Central memory CD8-positive, alpha-beta T cell (primary cell): ENCODE data around the gene DMAP1.

Source experiments
- ATAC-seq: fragments of 150-1000 bp; cut with Tn5 transposase; replicated peaks from 2 replicates; pipeline ENCODE4 v1.10.0; 2022; ENCODE audit warnings: mild to moderate bottlenecking, moderate FRiP score, moderate number of reproducible peaks; ENCODE audit not compliant: poor library complexity, severe bottlenecking; ENCODE audit errors: extremely low read depth
- DNase-seq, 2 donors: peaks; one replicate each; pipeline ENCODE4 v3.0.0; 2021; ENCODE audit warnings: low spot score in 2 of 2
- H3K27ac Mint-ChIP-seq: one replicate; pipeline ENCODE4 v1.8.0; 2022; ENCODE audit warnings: low read depth, mild to moderate bottlenecking, moderate library complexity, mixed read lengths
- H3K27me3 Mint-ChIP-seq: one replicate; pipeline ENCODE4 v1.8.0; 2022; ENCODE audit warnings: mixed read lengths
- H3K36me3 Mint-ChIP-seq: one replicate; pipeline ENCODE4 v1.8.0; 2022; ENCODE audit warnings: mild to moderate bottlenecking, moderate library complexity, mixed read lengths; ENCODE audit not compliant: insufficient read depth
- H3K4me1 Mint-ChIP-seq: one replicate; pipeline ENCODE4 v1.8.0; 2022; ENCODE audit warnings: mixed read lengths
- H3K4me3 Mint-ChIP-seq: one replicate; pipeline ENCODE4 v1.8.0; 2022; ENCODE audit warnings: mild to moderate bottlenecking, moderate library complexity, mixed read lengths
- H3K9me3 Mint-ChIP-seq: one replicate; pipeline ENCODE4 v1.8.0; 2022; ENCODE audit warnings: mixed read lengths

The DMAP1 gene

DNA sequence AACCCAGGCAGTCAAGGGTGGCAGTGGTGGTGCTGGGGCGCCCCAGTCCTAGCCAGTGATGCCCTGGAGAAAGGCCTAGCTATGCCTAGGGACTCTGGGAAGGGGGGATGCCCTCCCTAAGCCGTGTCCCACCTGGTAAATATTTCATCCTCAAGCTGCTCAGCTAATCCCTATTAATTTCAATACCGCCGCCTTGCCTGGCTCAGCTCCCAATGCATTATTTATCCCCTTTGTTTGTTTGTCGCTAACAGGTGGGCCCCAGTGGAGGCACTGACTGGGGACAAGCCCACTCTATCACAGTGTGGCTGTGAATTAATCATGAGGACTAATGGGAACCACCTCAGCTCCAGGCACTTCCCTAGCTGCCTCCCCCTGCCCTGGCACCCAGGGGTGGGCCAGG lies 22.5 kb downstream of the DMAP1 start:
- H3K27ac Mint-ChIP-seq: peak overlapping the region; percentile 63

DNA sequence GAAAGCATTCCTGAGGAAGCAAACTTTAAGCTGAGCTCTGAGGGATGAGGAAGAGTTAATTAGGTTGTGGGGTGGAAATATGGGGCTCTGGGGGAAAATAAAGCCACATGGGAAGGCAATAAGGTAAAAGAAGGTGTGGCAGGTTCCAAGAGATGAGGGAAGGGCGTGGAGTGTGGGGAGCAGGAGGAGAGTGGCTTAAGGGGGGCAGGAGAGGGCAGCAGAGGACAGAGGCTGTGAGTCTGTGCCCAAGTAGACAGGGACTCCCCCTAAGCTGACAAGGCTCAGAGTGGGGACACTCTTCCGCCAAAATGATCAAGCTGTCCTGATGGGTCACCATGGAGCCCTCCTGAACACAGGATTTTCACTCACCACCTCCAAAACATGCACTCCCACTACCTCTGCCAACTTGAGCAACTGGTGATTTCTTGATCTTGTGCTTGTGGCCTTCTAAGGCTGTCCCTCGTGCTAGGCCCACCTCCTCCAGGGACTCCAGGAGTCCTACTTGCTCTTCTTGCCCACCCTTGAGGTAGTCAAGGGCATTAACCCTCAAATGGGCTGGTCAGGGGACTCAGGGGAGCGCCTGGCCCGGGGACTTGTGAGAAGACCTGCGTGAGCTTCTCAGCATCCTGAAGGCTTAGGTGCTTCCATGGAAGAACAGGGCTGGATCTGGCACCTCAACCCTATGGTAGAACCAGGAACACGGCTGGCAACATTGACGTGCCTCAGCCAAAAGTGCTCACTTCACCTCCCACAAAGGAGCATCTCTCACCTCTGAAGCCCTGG lies 23.4 kb downstream of the DMAP1 start:
- no peaks in the 10 kb centered on the region for H3K27me3 Mint-ChIP-seq
- no peak overlapping the region for H3K4me3 Mint-ChIP-seq
- peaks cover 7% of the 10 kb centered on the region for H3K36me3 Mint-ChIP-seq
- no peaks in the 10 kb centered on the region for H3K9me3 Mint-ChIP-seq
- no peaks in the 10 kb centered on the region for H3K4me1 Mint-ChIP-seq
- ATAC-seq (no peak), DNase-seq (no peak)
- H3K27ac Mint-ChIP-seq: peak overlapping the region; percentile 63

More for the DNA sequence above, 22.5 kb downstream of the DMAP1 start:
- ATAC-seq (no peak), DNase-seq (no peak)
- Mint-ChIP-seq H3K4me3 (no peak overlapping the region), H3K27me3 (no peaks in the 10 kb centered on the region), H3K9me3 (no peaks in the 10 kb centered on the region), H3K4me1 (no peaks in the 10 kb centered on the region), H3K36me3 (peaks cover 7% of the 10 kb centered on the region)

DNA sequence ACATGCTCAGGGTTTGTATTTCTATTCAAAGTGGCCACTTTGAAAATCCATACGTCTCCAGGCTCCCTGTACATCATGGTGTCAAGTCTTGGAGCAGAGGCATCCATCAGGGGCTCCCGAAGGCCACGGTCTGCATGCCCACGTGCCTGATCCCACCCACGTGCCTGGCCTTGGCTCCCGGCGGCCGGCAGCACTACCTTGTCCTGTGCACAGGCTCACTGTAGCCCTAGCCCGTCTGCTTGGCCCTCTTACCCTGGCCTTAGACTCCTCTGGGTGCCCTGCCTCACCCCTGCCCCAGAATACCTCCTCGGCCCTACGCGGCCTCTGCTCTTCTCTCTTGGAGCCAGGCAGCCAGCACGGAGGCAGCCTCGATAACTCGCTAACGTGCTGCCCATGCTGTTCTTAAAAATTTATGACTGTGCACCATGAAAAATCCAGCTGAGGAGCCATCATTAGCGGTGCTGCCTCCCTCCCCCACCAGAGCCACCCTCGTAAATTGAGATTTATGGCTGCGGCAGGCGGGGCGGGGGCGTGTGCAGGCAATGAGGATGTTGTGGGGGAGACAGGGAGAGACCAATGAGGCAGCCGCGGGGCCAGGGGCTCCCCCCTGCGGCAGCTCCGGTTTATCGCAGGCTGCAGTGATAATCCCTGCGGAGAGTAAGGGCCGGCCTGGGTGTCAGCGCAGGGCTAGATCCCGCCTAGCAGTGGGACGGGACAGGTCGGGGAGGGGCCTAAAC lies 24.6 kb downstream of the DMAP1 start:
- peak; percentile 36 for ATAC-seq
- no peak overlapping the region for H3K4me3 Mint-ChIP-seq
- H3K36me3 Mint-ChIP-seq: peaks cover 7% of the 10 kb centered on the region
- H3K4me1 Mint-ChIP-seq: no peaks in the 10 kb centered on the region
- H3K27me3 Mint-ChIP-seq: no peaks in the 10 kb centered on the region
- DNase-seq: no peak
- H3K27ac Mint-ChIP-seq: peak overlapping the region; percentile 48
- no peaks in the 10 kb centered on the region for H3K9me3 Mint-ChIP-seq

DNA sequence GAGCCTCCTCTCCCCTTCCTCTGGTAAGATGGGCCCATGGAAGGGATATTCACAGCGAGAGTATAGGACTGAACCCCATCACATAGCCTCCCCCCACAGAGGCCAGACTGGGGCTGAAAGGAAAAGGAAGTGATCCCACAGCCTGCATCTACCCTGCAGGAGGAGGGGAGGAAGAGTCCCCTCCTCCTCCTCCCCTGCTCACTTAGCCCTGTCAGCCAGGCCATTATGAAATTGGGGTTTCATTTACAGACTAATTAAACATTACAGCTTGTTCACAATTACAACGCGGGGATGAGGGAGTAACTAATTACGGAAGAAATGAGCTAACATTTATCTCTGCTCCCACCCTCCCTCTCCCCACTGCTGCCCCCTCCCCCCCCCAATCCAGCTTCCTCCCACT lies 25.4 kb downstream of the DMAP1 start:
- Mint-ChIP-seq H3K36me3 (peaks cover 5% of the 10 kb centered on the region), H3K9me3 (no peaks in the 10 kb centered on the region), H3K27ac (no peak overlapping the region), H3K4me3 (no peak overlapping the region), H3K4me1 (no peaks in the 10 kb centered on the region), H3K27me3 (no peaks in the 10 kb centered on the region)
- ATAC-seq (no peak), DNase-seq (no peak)

DNA sequence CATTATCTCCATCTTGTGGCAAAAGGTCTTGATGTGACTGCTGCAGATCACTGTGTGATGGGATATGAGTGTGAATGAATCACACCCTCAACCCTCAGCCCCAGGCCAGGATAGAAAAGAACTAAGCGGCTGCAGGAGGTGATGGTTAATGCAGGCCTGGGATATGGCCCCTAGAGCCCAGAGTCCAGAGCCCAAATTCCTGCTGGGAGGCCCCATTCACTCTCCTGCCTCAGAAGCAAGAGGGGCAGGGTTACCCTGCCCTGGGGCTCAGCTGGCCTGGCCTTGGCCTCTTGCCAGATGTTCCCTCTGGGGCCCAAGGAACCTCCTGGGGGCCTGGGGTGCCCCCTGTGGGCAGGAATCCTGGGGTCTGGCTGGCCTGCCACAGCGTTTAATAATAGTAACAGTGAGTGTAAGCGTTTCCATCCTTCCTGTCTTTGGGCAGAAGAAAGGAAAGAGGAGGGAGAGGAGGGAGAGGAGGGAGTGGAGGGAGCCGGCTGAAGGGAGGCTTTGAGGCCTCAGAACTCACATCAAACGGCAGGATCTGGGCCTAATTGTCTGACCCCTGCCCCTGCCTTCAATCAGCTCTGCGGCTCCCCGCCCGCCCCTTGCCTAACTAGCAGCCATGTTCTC lies 26.2 kb downstream of the DMAP1 start:
- ATAC-seq (no peak), DNase-seq (no peak)
- no peak overlapping the region for H3K4me3 Mint-ChIP-seq
- no peaks in the 10 kb centered on the region for H3K27me3 Mint-ChIP-seq
- H3K4me1 Mint-ChIP-seq: no peaks in the 10 kb centered on the region
- H3K36me3 Mint-ChIP-seq: peaks cover 5% of the 10 kb centered on the region
- peak overlapping the region; percentile 50 for H3K27ac Mint-ChIP-seq
- no peaks in the 10 kb centered on the region for H3K9me3 Mint-ChIP-seq

DNA sequence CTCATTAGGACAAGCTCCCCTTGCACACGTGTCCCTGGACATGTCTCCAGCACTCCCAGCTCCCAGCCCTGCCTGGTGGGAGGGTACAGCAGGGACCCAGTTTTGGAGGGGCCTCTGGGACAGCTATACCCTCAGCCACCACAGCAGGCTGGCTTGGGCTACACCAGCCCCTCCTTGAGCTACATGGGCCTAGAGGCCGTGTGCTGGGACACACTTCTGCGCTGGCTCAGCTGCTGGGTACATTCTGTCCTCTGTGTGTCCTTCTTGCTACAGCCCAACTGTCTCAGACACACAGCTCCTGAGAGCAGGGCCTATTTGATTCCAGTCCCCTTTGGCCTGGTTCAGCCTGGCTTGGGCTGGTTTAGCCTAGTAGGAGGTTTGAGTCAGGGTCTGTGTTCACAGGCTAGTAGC lies 26.7 kb downstream of the DMAP1 start:
- ATAC-seq (no peak), DNase-seq (no peak)
- H3K4me1 Mint-ChIP-seq: no peaks in the 10 kb centered on the region
- H3K9me3 Mint-ChIP-seq: no peaks in the 10 kb centered on the region
- H3K27me3 Mint-ChIP-seq: no peaks in the 10 kb centered on the region
- peaks cover 5% of the 10 kb centered on the region for H3K36me3 Mint-ChIP-seq
- no peak overlapping the region for H3K4me3 Mint-ChIP-seq
- peak overlapping the region; percentile 50 for H3K27ac Mint-ChIP-seq

DNA sequence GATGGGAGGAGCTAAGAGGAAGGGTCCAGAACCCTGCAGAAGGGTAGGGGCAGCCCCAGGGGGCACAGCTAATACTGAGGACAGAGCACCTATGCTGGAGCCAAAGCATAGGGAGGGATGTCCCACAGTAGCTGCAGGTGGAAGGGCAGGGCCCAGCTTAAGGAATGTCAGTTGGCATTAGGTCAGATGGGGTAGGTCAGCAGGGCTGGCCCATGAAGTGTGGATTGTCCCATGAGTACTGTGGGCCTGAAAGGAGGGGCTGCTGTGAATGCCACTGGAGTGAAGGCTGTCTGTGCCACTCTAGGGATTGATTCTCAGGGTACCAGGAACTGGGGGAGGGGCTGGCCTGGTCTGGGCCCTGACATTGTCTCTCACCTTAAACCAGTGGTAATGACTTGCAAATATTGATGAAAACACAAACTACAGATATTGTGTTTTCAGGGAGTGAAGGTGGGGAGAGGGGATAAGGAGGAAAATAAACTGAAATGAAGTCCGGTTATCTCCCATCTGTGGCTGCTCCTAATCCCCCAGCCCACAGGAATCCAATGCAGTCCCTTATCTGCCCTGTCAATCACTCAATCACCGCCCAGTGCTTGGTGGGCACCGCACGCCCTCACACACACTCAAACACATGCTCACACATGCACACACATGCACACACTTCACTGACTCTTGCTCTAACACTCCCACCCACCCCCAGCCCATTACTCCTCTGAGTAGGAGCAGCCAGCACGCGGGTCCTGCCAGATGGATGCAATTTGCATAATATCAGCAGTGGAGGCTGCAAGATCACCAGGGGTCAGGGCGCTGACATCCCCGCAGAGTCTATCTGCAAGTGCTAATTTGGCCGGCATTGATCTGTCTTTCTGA lies 27.8 kb downstream of the DMAP1 start:
- Mint-ChIP-seq H3K27me3 (no peaks in the 10 kb centered on the region), H3K36me3 (no peaks in the 10 kb centered on the region), H3K27ac (no peak overlapping the region), H3K4me3 (no peak overlapping the region), H3K9me3 (no peaks in the 10 kb centered on the region), H3K4me1 (no peaks in the 10 kb centered on the region)
- ATAC-seq (no peak), DNase-seq (no peak)

DNA sequence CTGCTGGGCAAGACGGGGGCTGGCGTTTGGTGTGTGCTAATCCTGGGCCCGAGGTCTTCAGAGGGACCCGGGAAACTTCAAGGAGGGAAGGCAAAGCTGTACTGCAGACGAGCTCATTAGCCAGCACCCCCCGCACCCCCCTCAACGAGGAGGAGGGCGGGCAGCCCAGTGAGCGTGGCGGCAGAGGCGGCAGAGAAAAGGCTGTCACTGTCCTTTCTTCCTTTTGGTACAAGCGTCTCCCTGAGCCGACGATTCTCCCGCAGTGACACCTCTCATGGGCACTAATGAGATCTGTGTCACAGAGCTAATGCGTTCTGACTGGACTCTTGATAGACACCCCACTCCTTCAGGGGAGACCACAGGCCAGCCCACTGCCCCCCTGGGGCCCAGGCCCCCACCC lies 29.5 kb downstream of the DMAP1 start:
- no peak overlapping the region for H3K4me3 Mint-ChIP-seq
- H3K4me1 Mint-ChIP-seq: no peaks in the 10 kb centered on the region
- H3K36me3 Mint-ChIP-seq: no peaks in the 10 kb centered on the region
- no peak overlapping the region for H3K27ac Mint-ChIP-seq
- no peaks in the 10 kb centered on the region for H3K9me3 Mint-ChIP-seq
- no peaks in the 10 kb centered on the region for H3K27me3 Mint-ChIP-seq
- ATAC-seq (no peak), DNase-seq (no peak)

DNA sequence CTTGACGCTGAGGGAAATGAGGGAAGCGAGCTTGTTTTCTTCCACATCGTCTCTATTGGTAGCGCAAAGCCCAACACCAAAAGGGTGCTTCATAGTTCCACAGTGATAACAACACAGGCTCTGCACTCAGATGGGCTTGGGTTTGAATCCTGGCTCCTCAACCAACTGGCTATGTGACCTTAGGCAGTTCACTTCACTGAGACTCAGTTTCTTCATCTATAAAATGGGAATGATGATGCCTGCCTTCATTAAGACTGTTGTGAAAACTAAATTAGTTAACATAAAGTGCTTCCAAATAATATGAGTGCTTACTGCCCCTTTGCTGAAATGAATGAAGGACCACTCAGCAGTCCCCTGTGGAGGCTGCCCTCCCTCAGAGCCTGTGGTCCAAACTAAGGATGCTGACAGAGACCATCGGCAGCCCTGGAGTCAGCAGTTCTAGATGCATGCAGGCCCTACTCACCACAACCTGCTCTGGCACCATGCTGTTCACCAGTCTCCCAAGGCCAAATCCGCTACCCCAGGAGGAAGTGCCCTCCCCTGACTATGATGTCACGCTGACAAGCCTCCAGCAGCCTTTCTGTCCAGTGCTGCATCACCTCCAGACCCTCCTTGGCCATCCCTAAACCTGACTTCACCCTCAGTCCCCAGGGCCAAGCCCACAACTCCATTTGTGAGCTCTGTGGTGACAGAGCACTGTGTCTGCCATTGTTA lies 30.7 kb downstream of the DMAP1 start:
- no peaks in the 10 kb centered on the region for H3K36me3 Mint-ChIP-seq
- H3K4me1 Mint-ChIP-seq: no peaks in the 10 kb centered on the region
- no peak overlapping the region for H3K27ac Mint-ChIP-seq
- ATAC-seq (no peak), DNase-seq (no peak)
- no peaks in the 10 kb centered on the region for H3K9me3 Mint-ChIP-seq
- no peak overlapping the region for H3K4me3 Mint-ChIP-seq
- H3K27me3 Mint-ChIP-seq: no peaks in the 10 kb centered on the region

DNA sequence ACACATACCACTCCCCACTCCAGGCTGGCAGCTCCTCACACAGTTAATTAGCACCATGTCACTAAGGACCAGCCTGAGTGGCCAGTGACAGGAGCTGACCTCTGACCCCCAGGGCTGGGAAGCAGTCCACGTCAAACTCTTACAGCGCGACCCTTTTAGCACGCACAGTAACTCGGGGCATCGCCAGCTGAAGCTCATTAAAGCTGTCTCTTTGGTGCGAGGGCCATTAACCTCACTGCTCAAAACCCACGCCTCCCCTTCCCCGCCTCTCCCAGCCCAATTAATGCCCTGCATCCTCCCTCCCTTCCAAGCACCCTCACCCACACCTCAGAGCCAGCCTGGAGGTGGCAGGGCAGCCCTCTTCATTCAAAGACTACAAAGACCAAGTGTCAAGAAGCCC lies 31.7 kb downstream of the DMAP1 start:
- Mint-ChIP-seq H3K27ac (no peak overlapping the region), H3K4me3 (no peak overlapping the region), H3K36me3 (no peaks in the 10 kb centered on the region), H3K4me1 (no peaks in the 10 kb centered on the region), H3K9me3 (no peaks in the 10 kb centered on the region), H3K27me3 (no peaks in the 10 kb centered on the region)
- ATAC-seq (no peak), DNase-seq (no peak)

DNA sequence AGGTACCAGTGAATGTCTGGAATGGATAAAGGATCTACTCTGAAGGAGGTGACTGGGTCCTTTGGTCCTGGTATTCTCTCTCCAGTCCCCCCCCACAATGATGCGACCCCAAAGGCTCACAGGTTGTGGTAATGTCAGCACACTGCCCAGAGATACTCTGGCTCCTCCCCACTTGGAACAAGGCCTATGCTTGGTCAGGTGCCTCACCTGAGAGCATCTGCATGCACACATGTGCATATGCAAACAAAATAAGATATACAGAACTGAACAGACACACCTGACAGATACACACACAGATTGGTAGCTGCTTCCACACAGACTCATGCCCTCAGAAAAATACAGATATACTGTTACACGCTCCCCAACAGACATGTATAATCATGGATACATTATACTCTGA lies 33.5 kb downstream of the DMAP1 start:
- DNase-seq (no peak), ATAC-seq (no peak)
- Mint-ChIP-seq H3K36me3 (no peaks in the 10 kb centered on the region), H3K4me3 (no peak overlapping the region), H3K27me3 (no peaks in the 10 kb centered on the region), H3K27ac (no peak overlapping the region), H3K9me3 (no peaks in the 10 kb centered on the region), H3K4me1 (no peaks in the 10 kb centered on the region)

DNA sequence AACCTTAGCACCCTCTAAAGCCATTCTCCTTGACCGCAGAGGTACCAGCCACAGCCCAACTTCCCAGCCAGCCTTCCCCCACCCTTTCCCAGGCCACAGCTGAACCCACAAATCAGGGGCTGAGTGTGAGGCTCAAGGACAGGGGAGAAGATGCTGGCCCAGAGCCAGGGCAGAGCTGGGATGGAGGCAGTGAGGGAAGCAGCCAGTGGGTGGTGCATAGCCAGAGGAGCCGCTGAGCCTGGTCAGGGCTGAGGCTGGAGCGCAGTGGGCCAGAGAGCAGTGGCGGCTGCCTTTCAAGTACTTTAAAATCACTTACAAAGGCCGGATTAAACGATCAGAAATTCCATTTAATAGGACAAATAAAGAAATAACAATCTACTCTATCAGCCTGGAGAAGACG lies 36.3 kb downstream of the DMAP1 start:
- Mint-ChIP-seq H3K9me3 (no peaks in the 10 kb centered on the region), H3K4me3 (no peak overlapping the region), H3K27ac (no peak overlapping the region), H3K27me3 (no peaks in the 10 kb centered on the region), H3K36me3 (no peaks in the 10 kb centered on the region), H3K4me1 (no peaks in the 10 kb centered on the region)
- no peak for ATAC-seq
- no peak for DNase-seq
